Endodermal cell (in vitro differentiated cells): ENCODE measurements around the gene INSIG1. TPM values are rescaled to one million over a fixed set of nuclear protein-coding genes. Genes with fewer than 3 reads are reported as not detected.

Experiments
- DNase-seq: peaks from one replicate; pipeline ENCODE4 v3.0.0-alpha.2; 2017
- H3K27ac ChIP-seq: 2 replicates; pipeline ENCODE4 v1.5.1; 2013; ENCODE audit warnings: mild to moderate bottlenecking, low read depth, low read length, moderate library complexity
- H3K27me3 ChIP-seq: 2 replicates; pipeline ENCODE4 v1.6.1; 2013; ENCODE audit warnings: mild to moderate bottlenecking, low read length, moderate library complexity; ENCODE audit not compliant: insufficient read depth, control insufficient read depth, poor library complexity, severe bottlenecking
- H3K36me3 ChIP-seq: 2 replicates; pipeline ENCODE4 v1.7.0; 2013; ENCODE audit warnings: mild to moderate bottlenecking, low read length, moderate library complexity; ENCODE audit not compliant: control insufficient read depth, insufficient read depth
- H3K4me1 ChIP-seq: one replicate; pipeline ENCODE4 v1.7.0; 2013; ENCODE audit warnings: low read length; ENCODE audit not compliant: control insufficient read depth, insufficient read depth
- H3K4me3 ChIP-seq: 2 replicates; pipeline ENCODE4 v1.5.1; 2013; ENCODE audit warnings: mild to moderate bottlenecking, low read length, moderate library complexity
- H3K9ac ChIP-seq: 2 replicates; pipeline ENCODE4 v1.6.1; 2013; ENCODE audit warnings: mild to moderate bottlenecking, low read length, moderate library complexity; ENCODE audit not compliant: poor library complexity, severe bottlenecking; ENCODE audit errors: extremely low read depth
- H3K9me3 ChIP-seq: 2 replicates; pipeline ENCODE4 v1.6.1; 2013; ENCODE audit warnings: mild to moderate bottlenecking, low read length, moderate library complexity; ENCODE audit not compliant: control insufficient read depth
- H3K27ac Mint-ChIP-seq: 2 replicates; pipeline ENCODE4 v1.8.0; 2020; ENCODE audit warnings: mixed read lengths
- H3K27me3 Mint-ChIP-seq: 2 replicates; pipeline ENCODE4 v1.8.0; 2021; ENCODE audit warnings: mild to moderate bottlenecking, mixed read lengths; ENCODE audit not compliant: insufficient read depth
- H3K36me3 Mint-ChIP-seq: 2 replicates; pipeline ENCODE4 v1.8.0; 2020; ENCODE audit warnings: low read depth, mixed read lengths
- H3K4me1 Mint-ChIP-seq: 2 replicates; pipeline ENCODE4 v1.8.0; 2020; ENCODE audit warnings: mixed read lengths
- H3K4me3 Mint-ChIP-seq: 2 replicates; pipeline ENCODE4 v1.8.0; 2020; ENCODE audit warnings: mild to moderate bottlenecking, moderate library complexity, mixed read lengths
- H3K9me3 Mint-ChIP-seq: 2 replicates; pipeline ENCODE4 v1.8.0; 2020; ENCODE audit warnings: mild to moderate bottlenecking, mixed read lengths
- CTCF ChIP-seq: fragments of 200-600 bp; sonication (generic); conservative IDR thresholded peaks from 2 replicates; pipeline ENCODE4 v1.5.0; 2021; ENCODE audit warnings: antibody characterized with exemption, mild to moderate bottlenecking
- WGBS, 2 experiments: methylation state at CpG; one replicate each; pipeline versions ENCODE4 v1.1.5 to v1.1.7; 2013; ENCODE audit warnings: missing lambda C conversion rate in 2 of 2, mixed read lengths in 1 of 2; ENCODE audit not compliant: insufficient coverage in 1 of 2, insufficient read length in 1 of 2; 5-methylcytosine and 5-hydroxymethylcytosine counted together
- total RNA-seq, 2 donors: library from RNA; stranded (reverse); fragmentation: NEBNext Ultra II Directional in 1 of 2; extraction: Animal tissue kit (Norgen Biotek cat#: 25700) in 1 of 2; gene quantifications; 2 replicates in 1 of 2; 3 replicates in 1 of 2; pipeline ENCODE4 v1.2.1, GENCODE V29; 2021

The INSIG1 gene
- total RNA-seq, 2 donors from 2014 or later = 27.2 to 36.9 TPM

- Histone ChIP-seq H3K36me3 (peaks cover 22% of the 10 kb centered on the region), H3K27ac (peak overlapping the region; percentile 33), H3K9me3 (no peaks in the 10 kb centered on the region), H3K27me3 (no peaks in the 10 kb centered on the region), H3K4me1 (peaks cover 13% of the 10 kb centered on the region), H3K9ac (no peak overlapping the region), H3K4me3 (peak overlapping the region; percentile 87)
- no peak for TF ChIP-seq CTCF
- WGBS, 2 experiments = 10 to 13% methylated on average over 20 to 27 of the region's 27 CpGs
- H3K27me3 Mint-ChIP-seq = peaks cover 2% of the 10 kb centered on the region
- peaks cover 35% of the 10 kb centered on the region for H3K4me1 Mint-ChIP-seq
- H3K4me3 Mint-ChIP-seq = peak overlapping the region; percentile 72
- no peaks in the 10 kb centered on the region for H3K9me3 Mint-ChIP-seq
- H3K27ac Mint-ChIP-seq = peak overlapping the region; percentile 82
- peaks cover 26% of the 10 kb centered on the region for H3K36me3 Mint-ChIP-seq
- DNase-seq = peak; percentile 98
Measured at GRCh38 chr7:155298834-155299534, 1.3 kb downstream of the INSIG1 start.

GRCh38 chr7:155299535-155300202 lies 2.0 kb downstream of the INSIG1 start:
- Mint-ChIP-seq H3K9me3 (no peaks in the 10 kb centered on the region), H3K27ac (peak overlapping the region; percentile 82), H3K4me3 (peak overlapping the region; percentile 72), H3K36me3 (peaks cover 33% of the 10 kb centered on the region), H3K4me1 (peaks cover 35% of the 10 kb centered on the region), H3K27me3 (peaks cover 2% of the 10 kb centered on the region)
- H3K27me3 ChIP-seq = no peaks in the 10 kb centered on the region
- WGBS, 2 experiments = 58 to 78% methylated on average over 7 to 8 of the region's 8 CpGs
- no peak overlapping the region for H3K9ac ChIP-seq
- no peak for TF ChIP-seq CTCF
- H3K27ac ChIP-seq = no peak overlapping the region
- no peaks in the 10 kb centered on the region for H3K9me3 ChIP-seq
- peaks cover 13% of the 10 kb centered on the region for H3K4me1 ChIP-seq
- H3K36me3 ChIP-seq = peaks cover 29% of the 10 kb centered on the region
- peak overlapping the region; percentile 87 for H3K4me3 ChIP-seq
- DNase-seq = no peak

- Histone ChIP-seq H3K27me3 (no peaks in the 10 kb centered on the region), H3K27ac (no peak overlapping the region), H3K4me1 (peaks cover 9% of the 10 kb centered on the region), H3K36me3 (peaks cover 37% of the 10 kb centered on the region), H3K9me3 (no peaks in the 10 kb centered on the region), H3K4me3 (peak overlapping the region; percentile 44), H3K9ac (no peak overlapping the region)
- no peaks in the 10 kb centered on the region for H3K9me3 Mint-ChIP-seq
- peaks cover 32% of the 10 kb centered on the region for H3K4me1 Mint-ChIP-seq
- peaks cover 43% of the 10 kb centered on the region for H3K36me3 Mint-ChIP-seq
- no peaks in the 10 kb centered on the region for H3K27me3 Mint-ChIP-seq
- DNase-seq = no peak
- H3K27ac Mint-ChIP-seq = no peak overlapping the region
- WGBS, 2 experiments = 80 to 93% methylated on average over 6 to 11 of the region's 11 CpGs
- TF ChIP-seq CTCF = no peak
- no peak overlapping the region for H3K4me3 Mint-ChIP-seq
Measured at GRCh38 chr7:155300641-155301452, 3.2 kb downstream of the INSIG1 start.
